ENCODE data around the gene NEU3.

DNA sequence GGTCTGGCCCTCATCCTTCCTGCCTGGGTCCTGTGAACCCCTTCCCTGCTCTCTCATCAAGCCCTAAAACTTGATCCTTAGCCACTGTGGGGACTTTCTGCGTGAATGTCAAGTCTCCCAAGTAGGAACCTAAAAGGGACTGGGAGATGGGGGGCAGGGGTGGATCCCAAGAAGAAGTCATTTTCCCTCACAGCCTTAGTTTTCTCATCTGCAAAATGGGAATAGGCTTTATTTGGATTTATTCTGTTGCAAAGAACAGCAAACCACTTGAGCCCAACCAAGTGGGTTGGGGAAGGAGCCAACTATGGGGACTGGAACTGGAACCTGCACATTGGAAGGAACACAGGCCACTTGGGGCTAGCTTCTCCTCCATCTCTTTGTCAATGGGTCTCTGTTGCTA lies 36.8 kb downstream of the NEU3 start:
- TF ChIP-seq ETV6 (CRISPR knock-in tag; IDR thresholded peaks at IDR 0.05) (no peak), ZNF263 (CRISPR knock-in tag; IDR thresholded peaks at IDR 0.05; ENCODE audit: low read depth) (no peak), GABPB1 (CRISPR knock-in tag; IDR thresholded peaks at IDR 0.05) (no peak), NFE2L1 (CRISPR knock-in tag; IDR thresholded peaks at IDR 0.05) (no peak), KAT7 (CRISPR knock-in tag; IDR thresholded peaks at IDR 0.05; ENCODE audit: borderline replicate concordance) (no peak), ESRRA (CRISPR knock-in tag; IDR thresholded peaks at IDR 0.05; ENCODE audit: borderline replicate concordance) (no peak)
- TF ChIP-seq, protein P1, sequence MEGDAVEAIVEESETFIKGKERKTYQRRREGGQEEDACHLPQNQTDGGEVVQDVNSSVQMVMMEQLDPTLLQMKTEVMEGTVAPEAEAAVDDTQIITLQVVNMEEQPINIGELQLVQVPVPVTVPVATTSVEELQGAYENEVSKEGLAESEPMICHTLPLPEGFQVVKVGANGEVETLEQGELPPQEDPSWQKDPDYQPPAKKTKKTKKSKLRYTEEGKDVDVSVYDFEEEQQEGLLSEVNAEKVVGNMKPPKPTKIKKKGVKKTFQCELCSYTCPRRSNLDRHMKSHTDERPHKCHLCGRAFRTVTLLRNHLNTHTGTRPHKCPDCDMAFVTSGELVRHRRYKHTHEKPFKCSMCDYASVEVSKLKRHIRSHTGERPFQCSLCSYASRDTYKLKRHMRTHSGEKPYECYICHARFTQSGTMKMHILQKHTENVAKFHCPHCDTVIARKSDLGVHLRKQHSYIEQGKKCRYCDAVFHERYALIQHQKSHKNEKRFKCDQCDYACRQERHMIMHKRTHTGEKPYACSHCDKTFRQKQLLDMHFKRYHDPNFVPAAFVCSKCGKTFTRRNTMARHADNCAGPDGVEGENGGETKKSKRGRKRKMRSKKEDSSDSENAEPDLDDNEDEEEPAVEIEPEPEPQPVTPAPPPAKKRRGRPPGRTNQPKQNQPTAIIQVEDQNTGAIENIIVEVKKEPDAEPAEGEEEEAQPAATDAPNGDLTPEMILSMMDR (IDR thresholded peaks at IDR 0.05), result no peak
- TF ChIP-seq, protein P2, sequence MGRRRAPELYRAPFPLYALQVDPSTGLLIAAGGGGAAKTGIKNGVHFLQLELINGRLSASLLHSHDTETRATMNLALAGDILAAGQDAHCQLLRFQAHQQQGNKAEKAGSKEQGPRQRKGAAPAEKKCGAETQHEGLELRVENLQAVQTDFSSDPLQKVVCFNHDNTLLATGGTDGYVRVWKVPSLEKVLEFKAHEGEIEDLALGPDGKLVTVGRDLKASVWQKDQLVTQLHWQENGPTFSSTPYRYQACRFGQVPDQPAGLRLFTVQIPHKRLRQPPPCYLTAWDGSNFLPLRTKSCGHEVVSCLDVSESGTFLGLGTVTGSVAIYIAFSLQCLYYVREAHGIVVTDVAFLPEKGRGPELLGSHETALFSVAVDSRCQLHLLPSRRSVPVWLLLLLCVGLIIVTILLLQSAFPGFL (CRISPR knock-in tag; IDR thresholded peaks at IDR 0.05; ENCODE audit: borderline replicate concordance), result no peak
- TF ChIP-seq, protein P3, sequence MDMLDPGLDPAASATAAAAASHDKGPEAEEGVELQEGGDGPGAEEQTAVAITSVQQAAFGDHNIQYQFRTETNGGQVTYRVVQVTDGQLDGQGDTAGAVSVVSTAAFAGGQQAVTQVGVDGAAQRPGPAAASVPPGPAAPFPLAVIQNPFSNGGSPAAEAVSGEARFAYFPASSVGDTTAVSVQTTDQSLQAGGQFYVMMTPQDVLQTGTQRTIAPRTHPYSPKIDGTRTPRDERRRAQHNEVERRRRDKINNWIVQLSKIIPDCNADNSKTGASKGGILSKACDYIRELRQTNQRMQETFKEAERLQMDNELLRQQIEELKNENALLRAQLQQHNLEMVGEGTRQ (CRISPR knock-in tag; IDR thresholded peaks at IDR 0.05), result no peak
- TF ChIP-seq, protein P4, sequence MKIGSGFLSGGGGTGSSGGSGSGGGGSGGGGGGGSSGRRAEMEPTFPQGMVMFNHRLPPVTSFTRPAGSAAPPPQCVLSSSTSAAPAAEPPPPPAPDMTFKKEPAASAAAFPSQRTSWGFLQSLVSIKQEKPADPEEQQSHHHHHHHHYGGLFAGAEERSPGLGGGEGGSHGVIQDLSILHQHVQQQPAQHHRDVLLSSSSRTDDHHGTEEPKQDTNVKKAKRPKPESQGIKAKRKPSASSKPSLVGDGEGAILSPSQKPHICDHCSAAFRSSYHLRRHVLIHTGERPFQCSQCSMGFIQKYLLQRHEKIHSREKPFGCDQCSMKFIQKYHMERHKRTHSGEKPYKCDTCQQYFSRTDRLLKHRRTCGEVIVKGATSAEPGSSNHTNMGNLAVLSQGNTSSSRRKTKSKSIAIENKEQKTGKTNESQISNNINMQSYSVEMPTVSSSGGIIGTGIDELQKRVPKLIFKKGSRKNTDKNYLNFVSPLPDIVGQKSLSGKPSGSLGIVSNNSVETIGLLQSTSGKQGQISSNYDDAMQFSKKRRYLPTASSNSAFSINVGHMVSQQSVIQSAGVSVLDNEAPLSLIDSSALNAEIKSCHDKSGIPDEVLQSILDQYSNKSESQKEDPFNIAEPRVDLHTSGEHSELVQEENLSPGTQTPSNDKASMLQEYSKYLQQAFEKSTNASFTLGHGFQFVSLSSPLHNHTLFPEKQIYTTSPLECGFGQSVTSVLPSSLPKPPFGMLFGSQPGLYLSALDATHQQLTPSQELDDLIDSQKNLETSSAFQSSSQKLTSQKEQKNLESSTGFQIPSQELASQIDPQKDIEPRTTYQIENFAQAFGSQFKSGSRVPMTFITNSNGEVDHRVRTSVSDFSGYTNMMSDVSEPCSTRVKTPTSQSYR (CRISPR knock-in tag; IDR thresholded peaks at IDR 0.05), result no peak
- TF ChIP-seq, protein P5, sequence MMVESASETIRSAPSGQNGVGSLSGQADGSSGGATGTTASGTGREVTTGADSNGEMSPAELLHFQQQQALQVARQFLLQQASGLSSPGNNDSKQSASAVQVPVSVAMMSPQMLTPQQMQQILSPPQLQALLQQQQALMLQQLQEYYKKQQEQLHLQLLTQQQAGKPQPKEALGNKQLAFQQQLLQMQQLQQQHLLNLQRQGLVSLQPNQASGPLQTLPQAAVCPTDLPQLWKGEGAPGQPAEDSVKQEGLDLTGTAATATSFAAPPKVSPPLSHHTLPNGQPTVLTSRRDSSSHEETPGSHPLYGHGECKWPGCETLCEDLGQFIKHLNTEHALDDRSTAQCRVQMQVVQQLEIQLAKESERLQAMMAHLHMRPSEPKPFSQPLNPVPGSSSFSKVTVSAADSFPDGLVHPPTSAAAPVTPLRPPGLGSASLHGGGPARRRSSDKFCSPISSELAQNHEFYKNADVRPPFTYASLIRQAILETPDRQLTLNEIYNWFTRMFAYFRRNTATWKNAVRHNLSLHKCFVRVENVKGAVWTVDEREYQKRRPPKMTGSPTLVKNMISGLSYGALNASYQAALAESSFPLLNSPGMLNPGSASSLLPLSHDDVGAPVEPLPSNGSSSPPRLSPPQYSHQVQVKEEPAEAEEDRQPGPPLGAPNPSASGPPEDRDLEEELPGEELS (CRISPR knock-in tag; IDR thresholded peaks at IDR 0.05), result no peak
- TF ChIP-seq, protein P6, sequence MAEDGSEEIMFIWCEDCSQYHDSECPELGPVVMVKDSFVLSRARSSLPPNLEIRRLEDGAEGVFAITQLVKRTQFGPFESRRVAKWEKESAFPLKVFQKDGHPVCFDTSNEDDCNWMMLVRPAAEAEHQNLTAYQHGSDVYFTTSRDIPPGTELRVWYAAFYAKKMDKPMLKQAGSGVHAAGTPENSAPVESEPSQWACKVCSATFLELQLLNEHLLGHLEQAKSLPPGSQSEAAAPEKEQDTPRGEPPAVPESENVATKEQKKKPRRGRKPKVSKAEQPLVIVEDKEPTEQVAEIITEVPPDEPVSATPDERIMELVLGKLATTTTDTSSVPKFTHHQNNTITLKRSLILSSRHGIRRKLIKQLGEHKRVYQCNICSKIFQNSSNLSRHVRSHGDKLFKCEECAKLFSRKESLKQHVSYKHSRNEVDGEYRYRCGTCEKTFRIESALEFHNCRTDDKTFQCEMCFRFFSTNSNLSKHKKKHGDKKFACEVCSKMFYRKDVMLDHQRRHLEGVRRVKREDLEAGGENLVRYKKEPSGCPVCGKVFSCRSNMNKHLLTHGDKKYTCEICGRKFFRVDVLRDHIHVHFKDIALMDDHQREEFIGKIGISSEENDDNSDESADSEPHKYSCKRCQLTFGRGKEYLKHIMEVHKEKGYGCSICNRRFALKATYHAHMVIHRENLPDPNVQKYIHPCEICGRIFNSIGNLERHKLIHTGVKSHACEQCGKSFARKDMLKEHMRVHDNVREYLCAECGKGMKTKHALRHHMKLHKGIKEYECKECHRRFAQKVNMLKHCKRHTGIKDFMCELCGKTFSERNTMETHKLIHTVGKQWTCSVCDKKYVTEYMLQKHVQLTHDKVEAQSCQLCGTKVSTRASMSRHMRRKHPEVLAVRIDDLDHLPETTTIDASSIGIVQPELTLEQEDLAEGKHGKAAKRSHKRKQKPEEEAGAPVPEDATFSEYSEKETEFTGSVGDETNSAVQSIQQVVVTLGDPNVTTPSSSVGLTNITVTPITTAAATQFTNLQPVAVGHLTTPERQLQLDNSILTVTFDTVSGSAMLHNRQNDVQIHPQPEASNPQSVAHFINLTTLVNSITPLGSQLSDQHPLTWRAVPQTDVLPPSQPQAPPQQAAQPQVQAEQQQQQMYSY (CRISPR knock-in tag; IDR thresholded peaks at IDR 0.05), result no peak
- TF ChIP-seq, protein P7, sequence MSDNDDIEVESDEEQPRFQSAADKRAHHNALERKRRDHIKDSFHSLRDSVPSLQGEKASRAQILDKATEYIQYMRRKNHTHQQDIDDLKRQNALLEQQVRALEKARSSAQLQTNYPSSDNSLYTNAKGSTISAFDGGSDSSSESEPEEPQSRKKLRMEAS (CRISPR knock-in tag; IDR thresholded peaks at IDR 0.05), result no peak
- TF ChIP-seq, protein P8, sequence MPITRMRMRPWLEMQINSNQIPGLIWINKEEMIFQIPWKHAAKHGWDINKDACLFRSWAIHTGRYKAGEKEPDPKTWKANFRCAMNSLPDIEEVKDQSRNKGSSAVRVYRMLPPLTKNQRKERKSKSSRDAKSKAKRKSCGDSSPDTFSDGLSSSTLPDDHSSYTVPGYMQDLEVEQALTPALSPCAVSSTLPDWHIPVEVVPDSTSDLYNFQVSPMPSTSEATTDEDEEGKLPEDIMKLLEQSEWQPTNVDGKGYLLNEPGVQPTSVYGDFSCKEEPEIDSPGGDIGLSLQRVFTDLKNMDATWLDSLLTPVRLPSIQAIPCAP (CRISPR knock-in tag; IDR thresholded peaks at IDR 0.05), result no peak

Data from WTC11 (cell line).